Measurements from ENCODE around the gene USP20. TPM values are rescaled to one million over a fixed set of nuclear protein-coding genes. Genes with fewer than 3 reads are reported as not detected.
A peak's percentile ranks its signal among the peaks of the same experiment; 100 is the strongest.

Gene USP20
- total RNA-seq, 1 experiment from 2014 or later, result 18.0 TPM

DNA sequence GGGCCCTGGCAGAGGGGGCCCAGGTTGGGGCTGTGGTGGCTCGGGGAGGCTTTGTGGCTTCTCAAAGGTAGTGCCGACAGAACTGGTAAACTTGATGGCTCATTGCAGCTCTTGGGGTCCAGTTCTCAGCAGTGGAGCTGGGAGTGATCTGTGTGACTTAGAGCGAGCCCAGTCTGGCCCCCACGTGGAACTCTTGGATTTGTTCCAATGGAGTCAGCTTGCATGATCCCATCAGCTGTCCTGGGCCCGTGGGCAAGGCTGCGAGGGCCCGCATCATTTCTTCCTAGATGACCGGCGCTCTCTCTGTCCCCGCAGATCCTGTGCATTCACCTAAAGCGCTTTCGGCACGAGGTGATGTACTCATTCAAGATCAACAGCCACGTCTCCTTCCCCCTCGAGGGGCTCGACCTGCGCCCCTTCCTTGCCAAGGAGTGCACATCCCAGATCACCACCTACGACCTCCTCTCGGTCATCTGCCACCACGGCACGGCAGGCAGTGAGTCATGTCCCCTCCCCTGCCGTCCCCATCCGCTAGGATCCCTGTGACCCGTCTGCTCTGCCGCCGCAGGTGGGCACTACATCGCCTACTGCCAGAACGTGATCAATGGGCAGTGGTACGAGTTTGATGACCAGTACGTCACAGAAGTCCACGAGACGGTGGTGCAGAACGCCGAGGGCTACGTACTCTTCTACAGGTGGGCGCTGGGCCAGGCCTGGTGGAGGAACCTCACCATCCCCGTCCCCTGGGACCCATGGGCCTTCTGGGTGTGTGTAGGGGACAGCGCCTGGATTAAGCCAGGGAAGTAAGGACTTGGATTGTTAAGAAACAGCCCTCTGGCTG lies 39.2 kb downstream of the USP20 start:
- no peak for DNase-seq (ENCODE audit: low read depth)

DNA sequence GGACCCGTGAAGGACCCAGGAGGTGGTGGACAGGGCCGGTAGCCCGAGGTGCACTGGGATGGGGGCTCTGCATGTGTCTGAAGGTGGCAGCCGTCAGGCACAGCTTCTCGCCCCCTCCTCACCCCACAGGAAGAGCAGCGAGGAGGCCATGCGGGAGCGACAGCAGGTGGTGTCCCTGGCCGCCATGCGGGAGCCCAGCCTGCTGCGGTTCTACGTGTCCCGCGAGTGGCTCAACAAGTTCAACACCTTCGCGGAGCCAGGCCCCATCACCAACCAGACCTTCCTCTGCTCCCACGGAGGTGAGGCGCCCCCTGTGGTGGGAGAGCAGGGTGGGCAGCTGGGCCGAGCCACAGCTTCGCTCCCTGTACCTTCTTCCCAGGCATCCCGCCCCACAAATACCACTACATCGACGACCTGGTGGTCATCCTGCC lies 39.9 kb downstream of the USP20 start:
- DNase-seq (ENCODE audit: low read depth), result no peak

DNA sequence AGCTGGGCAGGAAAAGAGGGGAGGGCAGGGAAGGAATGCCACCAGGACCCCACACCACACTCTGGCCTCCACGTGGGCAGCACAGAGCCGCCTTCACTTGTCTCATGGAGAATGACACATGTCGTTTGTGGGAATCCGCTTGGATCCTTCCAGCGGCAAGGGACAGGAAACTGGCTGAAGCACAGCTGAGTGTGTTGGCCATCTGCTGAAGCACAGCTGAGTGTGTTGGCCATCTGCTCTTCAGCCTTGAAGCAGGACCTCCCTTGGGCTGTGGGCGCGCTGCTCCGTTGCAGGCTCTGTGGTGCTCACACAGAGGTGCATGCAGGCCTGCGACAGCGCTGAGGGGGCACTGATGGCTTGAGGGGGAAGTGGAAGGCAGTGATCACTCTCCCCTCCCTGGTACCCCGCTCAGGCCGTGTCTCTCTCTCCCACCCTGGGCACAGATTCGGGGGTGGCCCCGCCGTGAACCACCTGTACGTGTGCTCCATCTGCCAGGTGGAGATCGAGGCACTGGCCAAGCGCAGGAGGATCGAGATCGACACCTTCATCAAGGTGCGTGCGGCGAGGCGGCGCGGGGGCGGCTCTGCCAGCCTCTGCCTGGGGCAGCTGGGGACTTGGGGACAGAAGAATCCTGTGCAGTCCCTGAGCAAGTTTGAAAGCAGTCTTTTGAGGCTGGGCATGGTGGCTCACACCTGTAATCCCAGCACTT lies 40.6 kb downstream of the USP20 start:
- DNase-seq (ENCODE audit: low read depth), result no peak

DNA sequence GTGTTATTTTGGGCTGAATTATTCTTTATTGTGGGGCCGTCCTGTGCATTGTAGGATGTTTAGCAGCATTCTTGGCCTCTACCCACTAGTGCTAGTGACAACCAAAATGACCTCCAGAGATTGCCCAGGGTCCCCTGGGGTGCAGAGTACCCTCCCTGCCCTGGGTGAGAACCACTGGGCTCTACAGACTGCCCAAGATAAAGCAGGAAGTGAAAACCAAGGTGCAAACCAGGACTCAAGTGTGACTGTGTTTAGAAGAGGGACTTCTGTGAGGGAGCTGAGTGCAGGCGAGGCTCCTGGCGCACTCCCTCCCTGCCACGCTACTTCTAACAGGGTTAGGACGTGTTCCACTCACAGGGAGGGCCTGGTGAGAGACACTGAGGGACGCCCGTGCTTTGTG lies 41.6 kb downstream of the USP20 start:
- DNase-seq (ENCODE audit: low read depth), result no peak

DNA sequence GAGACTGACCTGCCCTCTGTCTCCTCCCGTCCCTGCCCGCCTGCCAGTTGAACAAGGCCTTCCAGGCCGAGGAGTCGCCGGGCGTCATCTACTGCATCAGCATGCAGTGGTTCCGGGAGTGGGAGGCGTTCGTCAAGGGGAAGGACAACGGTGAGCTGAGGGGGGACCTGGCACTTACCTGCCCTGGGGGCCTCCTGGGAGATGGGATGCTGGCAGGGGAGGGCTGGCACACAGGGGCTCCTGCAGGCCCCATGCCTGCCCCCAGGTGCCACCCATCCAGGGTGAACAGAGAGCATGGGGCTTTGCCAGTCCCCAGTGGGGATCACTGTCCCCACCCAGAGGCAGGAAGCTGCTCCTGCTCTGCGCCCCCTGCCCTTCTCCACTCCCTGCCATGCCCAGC lies 43.0 kb downstream of the USP20 start:
- DNase-seq (ENCODE audit: low read depth), result no peak

DNA sequence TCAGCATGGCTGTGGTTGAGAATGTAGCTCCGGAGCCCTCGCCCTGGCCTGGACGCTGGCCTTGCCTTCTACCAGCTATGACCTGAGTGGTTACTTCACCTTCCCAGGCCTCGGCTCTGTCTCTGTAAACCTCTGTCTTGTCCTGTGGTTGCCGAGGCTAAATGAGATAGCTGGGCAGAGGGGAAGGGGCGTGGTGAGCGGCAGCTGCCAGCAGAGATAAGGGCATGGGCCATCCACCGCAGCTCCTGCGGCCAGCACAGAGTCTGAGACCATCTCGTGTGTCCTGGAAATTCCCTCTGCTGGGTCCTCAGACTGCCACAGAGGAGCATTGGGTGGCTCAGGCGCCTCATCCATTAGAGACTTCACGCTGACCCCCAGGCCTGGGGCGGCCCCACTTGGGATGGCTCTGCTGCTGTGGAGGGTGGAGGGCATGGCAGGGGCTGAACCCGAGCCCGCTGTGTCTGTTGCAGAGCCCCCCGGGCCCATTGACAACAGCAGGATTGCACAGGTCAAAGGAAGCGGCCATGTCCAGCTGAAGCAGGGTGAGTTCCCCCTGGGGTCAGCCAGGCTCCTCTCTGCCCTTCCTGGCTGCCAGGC lies 43.9 kb downstream of the USP20 start:
- no peak for DNase-seq (ENCODE audit: low read depth)

DNA sequence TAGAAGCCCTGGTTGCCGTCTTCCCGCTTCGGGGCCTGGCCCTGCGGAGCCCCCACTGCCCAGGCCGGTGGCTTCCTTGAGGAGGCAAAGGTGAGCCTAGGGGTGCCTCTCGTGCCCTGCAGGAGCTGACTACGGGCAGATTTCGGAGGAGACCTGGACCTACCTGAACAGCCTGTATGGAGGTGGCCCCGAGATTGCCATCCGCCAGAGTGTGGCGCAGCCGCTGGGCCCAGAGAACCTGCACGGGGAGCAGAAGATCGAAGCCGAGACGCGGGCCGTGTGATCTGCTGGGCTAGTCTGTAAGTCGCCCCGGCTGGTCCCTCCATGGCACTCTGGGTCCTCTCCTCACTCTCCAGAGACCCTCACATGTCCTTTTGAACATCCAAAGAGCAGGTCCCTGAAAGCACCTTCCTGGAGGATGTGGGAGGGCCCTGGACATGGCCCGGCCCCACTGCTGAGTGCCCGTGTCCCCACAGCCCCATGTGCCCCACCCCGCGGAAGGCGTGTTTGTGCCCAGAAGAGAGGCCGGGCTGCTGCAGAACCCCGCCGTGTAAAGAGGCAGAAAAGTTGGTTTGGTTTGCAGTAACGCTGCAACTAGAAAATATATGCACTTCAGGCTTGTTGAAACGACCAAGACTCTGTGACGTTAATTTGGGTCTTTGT lies 44.9 kb downstream of the USP20 start:
- DNase-seq (ENCODE audit: low read depth), result no peak

DNA sequence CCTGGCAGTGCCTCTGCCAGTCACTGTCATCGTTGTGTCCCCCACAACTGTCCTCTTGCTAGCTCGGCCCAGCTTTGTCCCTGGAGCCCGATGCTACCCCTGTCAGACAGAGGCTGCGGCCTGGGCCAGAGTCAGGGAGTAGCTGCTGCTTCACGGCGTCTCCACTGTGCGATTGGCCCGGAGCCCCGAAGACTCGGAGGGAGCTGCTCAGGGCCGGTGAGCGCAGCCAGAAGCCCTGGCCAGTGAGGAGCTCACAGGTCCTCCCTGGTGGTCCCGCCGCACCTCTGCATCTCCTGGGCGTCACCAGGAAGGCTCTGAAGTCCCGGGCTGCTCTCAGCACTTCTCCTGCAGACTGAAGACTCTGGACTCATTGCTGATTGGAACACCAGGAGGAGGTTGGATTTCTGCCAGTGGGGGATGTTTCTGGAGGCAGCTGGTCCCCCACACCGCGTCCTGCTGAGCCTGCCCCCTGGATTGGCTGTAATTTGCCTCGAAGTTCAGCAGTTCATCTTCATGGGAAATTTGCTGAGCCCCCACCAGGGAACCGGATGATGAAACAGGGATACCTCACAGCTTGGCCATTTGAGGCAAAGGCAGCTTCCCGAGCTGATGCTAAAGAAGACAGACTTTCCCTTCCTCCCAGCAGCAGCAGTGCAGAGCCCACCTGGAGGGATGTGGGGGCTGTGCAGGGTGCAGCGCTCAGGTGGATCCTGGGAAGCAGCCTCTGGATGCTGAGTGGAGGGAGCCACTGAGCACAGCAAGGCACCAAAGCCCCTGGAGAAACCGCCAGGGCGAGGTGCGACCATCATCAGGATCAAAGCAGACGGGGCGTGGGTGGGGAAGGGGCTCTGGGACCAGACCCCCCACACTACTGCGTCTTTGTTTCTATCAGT lies 45.6 kb downstream of the USP20 start:
- no peak for DNase-seq (ENCODE audit: low read depth)

DNA sequence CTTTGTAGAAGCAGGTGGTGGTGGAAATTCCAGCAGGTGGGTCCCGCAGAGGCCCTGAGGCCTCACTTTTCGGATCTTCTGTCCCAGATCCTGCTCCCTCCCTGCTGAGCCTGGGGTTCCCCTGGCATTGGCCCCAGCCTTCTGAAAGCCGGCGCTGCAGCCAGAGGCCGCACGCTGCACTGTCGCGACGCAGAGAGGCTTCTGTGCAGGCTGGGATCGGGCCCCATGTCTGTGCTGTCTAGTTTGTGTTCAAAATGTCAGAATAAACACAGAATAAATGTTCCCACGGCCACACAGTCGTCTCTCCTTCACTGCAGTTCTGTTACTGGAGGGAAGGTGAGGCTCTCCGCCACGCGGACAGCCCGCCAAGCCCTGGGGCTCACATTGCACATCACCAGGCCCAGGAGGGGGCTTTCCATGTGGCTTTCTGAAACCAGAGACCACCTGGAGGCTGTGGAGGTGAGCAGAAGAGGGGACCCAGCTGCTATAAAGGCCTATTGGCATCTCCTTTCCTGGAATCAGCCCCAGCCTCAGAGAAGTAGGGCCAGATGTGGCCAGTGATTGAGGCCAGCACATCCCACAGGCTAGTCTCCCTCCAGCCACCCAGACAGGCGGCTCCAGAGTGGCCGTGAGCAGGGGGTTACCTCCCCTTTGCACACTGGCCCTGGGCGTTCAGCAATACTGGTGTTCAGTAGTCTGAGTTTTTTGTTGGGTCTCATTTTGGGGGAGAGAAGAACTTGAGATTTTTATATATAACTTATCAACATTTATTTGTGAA lies 46.5 kb downstream of the USP20 start:
- DNase-seq (ENCODE audit: low read depth), result no peak

DNA sequence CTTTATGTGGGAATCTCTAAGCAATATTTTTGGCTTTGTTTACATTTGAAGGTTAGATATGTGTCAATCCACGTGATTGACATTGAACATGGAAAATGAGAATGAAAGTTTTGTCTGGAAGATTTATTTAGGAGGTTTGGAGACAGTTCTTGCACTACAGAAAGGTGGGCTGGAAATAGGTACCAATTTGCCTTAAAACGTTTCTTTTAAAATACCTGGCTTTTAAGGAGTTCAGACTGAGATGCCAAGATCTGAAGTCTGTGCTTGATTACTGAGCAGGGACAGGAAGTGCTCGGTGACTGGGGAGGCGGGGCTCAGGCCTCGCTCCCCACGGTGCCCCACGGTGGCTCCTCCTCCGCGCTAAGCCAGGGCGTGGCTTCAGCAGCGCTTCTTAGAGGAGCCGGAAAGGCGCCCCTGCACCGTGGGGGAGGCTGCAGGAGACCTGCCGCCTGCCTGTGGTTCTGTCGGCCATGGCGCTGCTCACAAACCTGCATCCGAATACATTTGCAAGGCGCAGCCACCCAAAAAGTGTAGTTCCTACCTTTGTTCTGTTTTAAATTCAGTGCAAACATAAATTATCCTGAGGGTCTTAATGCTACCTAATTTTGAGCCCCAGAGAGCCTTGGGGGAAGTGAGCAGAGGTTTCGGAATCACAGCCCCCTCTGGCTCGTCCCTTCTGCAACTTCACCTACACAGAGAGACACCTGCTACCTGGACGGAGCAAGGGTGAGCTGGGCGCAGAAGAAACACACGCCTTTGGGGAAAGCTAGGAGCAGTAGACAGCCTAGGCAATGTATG lies 49.2 kb downstream of the USP20 start:
- peak; percentile 63 for DNase-seq (ENCODE audit: low read depth)

DNA sequence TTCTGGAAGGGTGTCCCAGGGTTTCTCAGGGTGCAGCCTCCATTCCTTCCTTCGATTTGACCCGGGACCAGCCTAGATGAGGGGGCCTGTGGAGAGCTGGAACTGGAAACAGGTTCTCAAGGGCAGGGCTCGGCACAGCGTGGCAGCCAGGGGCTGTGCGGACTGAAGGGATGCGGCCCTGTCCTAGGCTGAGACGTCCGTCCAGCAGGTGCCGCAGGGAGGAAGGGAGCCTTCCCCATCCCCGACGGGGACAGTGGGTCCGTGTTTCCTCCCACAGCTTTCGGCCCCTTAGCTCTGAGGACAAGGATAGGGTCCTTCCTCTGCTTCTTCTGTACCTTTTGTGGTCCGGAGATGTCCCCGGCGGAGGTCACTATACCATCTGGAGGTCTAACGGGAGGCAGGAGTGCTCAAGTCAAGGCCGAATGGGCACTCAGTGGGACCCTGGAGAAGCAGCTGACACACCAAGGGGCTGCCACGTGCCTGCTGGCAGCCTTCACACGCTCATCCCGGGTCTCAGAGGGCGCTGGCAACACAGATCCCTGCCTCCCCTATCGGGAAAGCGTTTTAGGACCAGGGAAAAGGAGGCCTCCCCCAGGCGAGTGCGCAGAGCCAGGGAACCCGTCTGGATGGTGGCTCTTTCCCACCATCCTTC lies 49.9 kb downstream of the USP20 start:
- no peak for DNase-seq (ENCODE audit: low read depth)

DNA sequence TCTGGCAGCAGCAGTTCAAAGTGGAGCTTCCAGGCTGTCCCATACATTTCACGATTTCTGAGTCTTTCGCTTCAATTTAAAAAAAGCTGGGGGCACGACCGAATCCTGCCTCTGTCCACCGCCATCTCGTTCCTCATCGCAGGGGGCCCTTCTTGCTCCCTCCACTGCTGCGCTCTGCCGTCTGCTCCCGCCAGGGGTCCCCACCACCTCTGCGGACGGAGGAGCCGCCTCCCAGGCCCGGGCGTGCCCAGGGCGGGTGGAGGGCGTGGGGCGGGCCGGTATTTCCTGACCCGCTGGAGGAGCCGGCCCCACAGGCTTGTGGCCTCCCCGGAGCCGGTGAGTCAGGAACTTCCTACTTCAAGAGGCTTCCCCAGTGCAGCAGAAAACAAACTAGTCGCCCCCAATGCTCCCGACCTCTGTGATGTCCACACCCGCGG lies 50.4 kb downstream of the USP20 start:
- DNase-seq (ENCODE audit: low read depth), result peak; percentile 92

DNA sequence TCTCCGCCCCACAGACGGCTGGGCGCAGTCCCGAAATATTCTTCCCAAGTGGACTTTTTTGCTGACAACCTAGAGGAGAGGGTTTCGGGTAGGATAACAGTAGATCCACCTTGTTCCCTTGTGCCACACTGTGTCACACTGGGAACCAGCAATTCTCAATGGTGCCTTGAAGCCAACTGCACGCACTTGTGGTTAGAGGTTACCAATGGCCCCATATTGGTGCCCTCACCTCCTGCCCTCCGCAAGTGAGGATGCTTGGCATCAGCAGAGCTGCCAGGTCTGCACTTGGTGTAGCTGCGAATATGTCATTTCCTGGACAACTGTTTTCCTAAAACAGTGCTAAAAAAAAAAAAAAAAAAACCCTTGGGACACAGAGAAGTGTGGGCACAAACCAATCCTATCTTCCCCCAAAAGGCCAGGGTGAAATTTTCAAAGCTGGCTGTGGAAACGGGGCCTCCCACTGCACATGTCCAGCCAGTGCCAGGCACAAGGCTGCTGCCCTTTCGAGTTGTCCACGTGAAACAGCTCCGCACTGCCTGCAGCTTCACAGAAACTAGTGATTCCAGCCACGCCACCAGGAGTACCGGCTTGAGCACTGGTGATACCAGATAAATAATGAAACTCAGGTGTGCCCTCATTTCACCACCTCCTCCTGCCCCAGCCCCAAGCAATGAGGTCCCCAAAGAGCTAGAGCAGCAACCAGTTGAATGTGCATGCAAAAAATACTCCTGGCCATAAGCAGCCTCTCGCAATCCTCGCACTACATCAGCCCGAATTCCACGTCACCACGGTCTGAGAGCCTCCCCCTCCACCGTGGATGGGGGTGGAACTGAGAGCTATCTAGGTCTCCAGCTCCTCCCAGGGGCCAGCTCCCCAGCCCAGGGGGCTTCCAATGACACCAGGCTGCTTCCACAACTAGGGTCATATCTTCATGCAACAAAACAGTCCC lies 51.2 kb downstream of the USP20 start:
- DNase-seq (ENCODE audit: low read depth), result no peak

DNA sequence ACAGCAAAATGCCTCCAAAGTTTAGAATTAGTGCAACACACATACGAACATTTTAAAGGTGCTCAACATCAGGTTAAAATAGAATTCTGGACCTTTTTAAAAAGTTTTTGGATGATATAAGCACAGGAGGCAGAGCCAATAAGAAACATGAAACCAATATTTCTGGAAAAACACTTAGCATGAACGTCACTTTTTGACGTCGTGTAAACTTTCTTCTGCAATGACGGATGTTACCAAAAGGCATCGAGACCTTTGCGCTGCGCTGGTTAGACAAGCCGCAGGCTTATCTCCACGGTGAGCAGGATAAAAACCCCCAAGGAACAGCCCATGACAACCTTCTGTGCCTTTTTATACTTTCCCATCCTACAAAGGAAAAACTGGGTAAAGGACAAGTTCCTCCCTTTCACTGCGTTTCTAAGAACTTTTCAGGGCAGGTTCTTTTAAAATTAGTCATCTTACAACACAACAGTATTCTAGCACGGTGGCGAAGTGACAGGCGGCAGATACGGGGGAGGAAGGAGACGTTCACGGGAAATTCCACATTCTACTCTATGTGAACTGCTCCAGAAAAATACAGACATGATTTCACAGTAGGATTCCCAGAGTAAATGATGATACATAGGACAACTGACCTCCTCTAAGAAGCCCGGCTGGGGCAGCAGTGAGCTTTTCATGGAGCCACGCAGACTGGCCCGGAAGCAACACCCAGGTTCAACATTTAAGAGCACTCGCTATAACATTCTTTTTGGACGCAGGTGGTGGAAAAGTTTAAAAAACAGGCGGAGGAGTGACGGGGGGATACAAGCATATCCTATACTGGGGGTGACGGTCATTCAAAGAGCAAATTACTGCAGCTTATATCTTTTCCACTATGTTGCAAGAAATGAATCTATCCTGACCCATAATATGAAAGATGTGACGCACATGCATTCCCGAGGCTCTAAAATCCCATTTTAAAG lies 52.4 kb downstream of the USP20 start:
- DNase-seq (ENCODE audit: low read depth), result peak; percentile 31

DNA sequence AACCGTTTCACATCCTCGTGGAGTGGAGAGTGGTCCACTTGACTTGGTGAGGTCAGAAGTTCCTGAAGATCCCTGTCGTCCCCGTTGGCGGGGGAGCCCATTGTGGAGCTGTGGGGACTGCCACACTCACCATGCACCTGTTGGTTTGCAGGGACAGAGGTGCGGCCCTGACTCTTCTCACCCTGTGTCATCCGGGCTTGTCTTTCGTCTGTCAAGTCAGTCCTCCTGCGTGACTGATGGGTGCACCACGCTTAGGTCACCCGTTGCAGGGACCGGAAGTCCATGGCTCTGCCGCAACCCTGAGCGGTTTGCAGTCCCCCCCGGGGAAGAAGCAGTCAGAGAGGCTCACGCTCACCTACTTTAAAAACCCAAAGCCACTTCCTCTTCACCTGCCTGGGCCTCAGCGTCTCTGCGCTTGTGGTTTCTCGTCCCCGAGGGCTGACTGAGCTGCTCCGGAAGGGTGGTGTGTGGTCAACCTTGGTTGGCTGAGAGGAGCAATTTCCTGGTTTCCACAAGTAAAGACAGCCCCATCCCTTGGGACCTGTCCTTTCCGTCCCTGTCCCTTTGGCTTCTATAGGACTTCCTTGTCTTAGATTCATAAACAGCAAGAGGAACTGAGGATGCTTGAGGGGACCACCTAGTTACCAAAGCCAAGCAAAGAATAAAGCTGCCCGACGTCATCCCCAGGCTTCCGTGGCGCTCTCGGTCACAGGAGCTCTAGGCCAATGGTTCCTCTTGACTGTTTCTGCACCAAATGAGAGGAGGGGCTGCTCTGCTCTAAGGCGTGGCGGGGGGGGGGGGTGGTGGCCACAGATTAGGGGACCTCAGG lies 53.2 kb downstream of the USP20 start:
- DNase-seq (ENCODE audit: low read depth), result no peak

Measured in M059J (cell line).